ENCODE results near the gene KDR. TPM values are rescaled to one million over a fixed set of nuclear protein-coding genes. Genes with fewer than 3 reads are reported as not detected.
A peak's percentile ranks its signal among the peaks of the same experiment; 100 is the strongest.

The KDR gene
- total RNA-seq, 1 donor from 2014 or later, result 2.7 TPM

GRCh38 chr4:55124322-55125076 lies 896 bp downstream of the KDR start:
- Histone ChIP-seq H2AFZ (replicated peaks) (peak overlapping the region; percentile 23), H3K27ac (no peak overlapping the region), H3K4me3 (peak overlapping the region; percentile 65), H3K27me3 (peaks cover 49% of the 10 kb centered on the region), H3K79me2 (ENCODE audit: low read depth) (no peaks in the 10 kb centered on the region), H3K4me1 (no peaks in the 10 kb centered on the region), H3K36me3 (no peaks in the 10 kb centered on the region), H3K4me2 (peak overlapping the region; percentile 78), H4K20me1 (ENCODE audit: low read depth) (no peaks in the 10 kb centered on the region), H3F3A (ENCODE audit: low read depth) (no peaks in the 10 kb centered on the region), H3K9me3 (ENCODE audit: low read depth) (no peaks in the 10 kb centered on the region), H3K9ac (no peak overlapping the region)
- peaks cover 4% of the 10 kb centered on the region for H3K9me3 Mint-ChIP-seq
- peak overlapping the region; percentile 92 for H3K4me3 Mint-ChIP-seq
- H3K4me1 Mint-ChIP-seq, result peaks cover 16% of the 10 kb centered on the region
- H3K36me3 Mint-ChIP-seq, result no peaks in the 10 kb centered on the region
- H3K27ac Mint-ChIP-seq, result no peak overlapping the region
- peaks cover 20% of the 10 kb centered on the region for H3K27me3 Mint-ChIP-seq (ENCODE audit: insufficient read depth, low read depth)
- DNase-seq (ENCODE audit: low spot score), result peak; percentile 52
- TF ChIP-seq CTCF (IDR thresholded peaks at IDR 0.05) (no peak), EZH2phosphoT487 (IDR thresholded peaks at IDR 0.05) (no peak), EZH2 (IDR thresholded peaks at IDR 0.05) (no peak)

GRCh38 chr4:55123791-55124190 lies 1.6 kb downstream of the KDR start:
- DNase-seq (ENCODE audit: low spot score), result no peak
- H3K27ac Mint-ChIP-seq, result no peak overlapping the region

GRCh38 chr4:55122235-55122634 lies 3.2 kb downstream of the KDR start:
- H3K4me2 ChIP-seq, result no peak overlapping the region
- H3K9me3 ChIP-seq (ENCODE audit: low read depth), result no peaks in the 10 kb centered on the region
- H3K27me3 Mint-ChIP-seq (ENCODE audit: insufficient read depth, low read depth), result peaks cover 20% of the 10 kb centered on the region

More at GRCh38 chr4:55123791-55124190, 1.6 kb downstream of the KDR start:
- no peak overlapping the region for H3K9ac ChIP-seq
- H3F3A ChIP-seq (ENCODE audit: low read depth), result no peaks in the 10 kb centered on the region
- H3K27me3 ChIP-seq, result peaks cover 49% of the 10 kb centered on the region
- no peak overlapping the region for H3K27ac ChIP-seq
- Mint-ChIP-seq H3K4me1 (peaks cover 16% of the 10 kb centered on the region), H3K36me3 (no peaks in the 10 kb centered on the region), H3K4me3 (peak overlapping the region; percentile 92), H3K9me3 (peaks cover 4% of the 10 kb centered on the region), H3K27me3 (ENCODE audit: insufficient read depth, low read depth) (peaks cover 20% of the 10 kb centered on the region)
- H3K79me2 ChIP-seq (ENCODE audit: low read depth), result no peaks in the 10 kb centered on the region
- H3K4me1 ChIP-seq, result no peaks in the 10 kb centered on the region
- H2AFZ ChIP-seq (replicated peaks), result no peak overlapping the region
- H3K4me2 ChIP-seq, result peak overlapping the region; percentile 78
- H3K36me3 ChIP-seq, result no peaks in the 10 kb centered on the region
- TF ChIP-seq CTCF (IDR thresholded peaks at IDR 0.05) (no peak), EZH2 (IDR thresholded peaks at IDR 0.05) (no peak), EZH2phosphoT487 (IDR thresholded peaks at IDR 0.05) (no peak)
- H4K20me1 ChIP-seq (ENCODE audit: low read depth), result no peaks in the 10 kb centered on the region
- H3K9me3 ChIP-seq (ENCODE audit: low read depth), result no peaks in the 10 kb centered on the region
- H3K4me3 ChIP-seq, result no peak overlapping the region

More at GRCh38 chr4:55122235-55122634, 3.2 kb downstream of the KDR start:
- H3F3A ChIP-seq (ENCODE audit: low read depth), result no peaks in the 10 kb centered on the region
- no peaks in the 10 kb centered on the region for H3K36me3 ChIP-seq
- H3K4me3 ChIP-seq, result no peak overlapping the region
- H2AFZ ChIP-seq (replicated peaks), result no peak overlapping the region
- Mint-ChIP-seq H3K4me3 (no peak overlapping the region), H3K9me3 (no peaks in the 10 kb centered on the region), H3K27ac (no peak overlapping the region), H3K4me1 (peaks cover 16% of the 10 kb centered on the region), H3K36me3 (no peaks in the 10 kb centered on the region)
- no peak for DNase-seq (ENCODE audit: low spot score)
- no peaks in the 10 kb centered on the region for H4K20me1 ChIP-seq (ENCODE audit: low read depth)
- no peaks in the 10 kb centered on the region for H3K79me2 ChIP-seq (ENCODE audit: low read depth)
- H3K27ac ChIP-seq, result no peak overlapping the region
- peaks cover 13% of the 10 kb centered on the region for H3K4me1 ChIP-seq
- peaks cover 47% of the 10 kb centered on the region for H3K27me3 ChIP-seq
- no peak for TF ChIP-seq EZH2 (IDR thresholded peaks at IDR 0.05)
- no peak for TF ChIP-seq EZH2phosphoT487 (IDR thresholded peaks at IDR 0.05)
- TF ChIP-seq CTCF (IDR thresholded peaks at IDR 0.05), result no peak
- no peak overlapping the region for H3K9ac ChIP-seq

Data from neural progenitor cell (in vitro differentiated cells).